GM12891 (cell line): Measurements from ENCODE around the gene NLRP5.

Experiments
- POLR2A ChIP-seq: IDR thresholded peaks from 2 replicates; pipeline ENCODE4 v1.6.1; 2011; ENCODE audit warnings: low read depth, low read length, control low read depth
- POLR2AphosphoS5 ChIP-seq: IDR thresholded peaks from 2 replicates; pipeline ENCODE4 v1.6.1; 2011; ENCODE audit warnings: low read depth, low read length, control low read depth
- SPI1 ChIP-seq: IDR thresholded peaks from 2 replicates; pipeline ENCODE4 v1.6.1; 2011; ENCODE audit warnings: low read depth, low read length, control low read depth
- TAF1 ChIP-seq: IDR thresholded peaks from 2 replicates; pipeline ENCODE4 v1.6.1; 2011; ENCODE audit warnings: low read depth, low read length, control low read depth

DNA sequence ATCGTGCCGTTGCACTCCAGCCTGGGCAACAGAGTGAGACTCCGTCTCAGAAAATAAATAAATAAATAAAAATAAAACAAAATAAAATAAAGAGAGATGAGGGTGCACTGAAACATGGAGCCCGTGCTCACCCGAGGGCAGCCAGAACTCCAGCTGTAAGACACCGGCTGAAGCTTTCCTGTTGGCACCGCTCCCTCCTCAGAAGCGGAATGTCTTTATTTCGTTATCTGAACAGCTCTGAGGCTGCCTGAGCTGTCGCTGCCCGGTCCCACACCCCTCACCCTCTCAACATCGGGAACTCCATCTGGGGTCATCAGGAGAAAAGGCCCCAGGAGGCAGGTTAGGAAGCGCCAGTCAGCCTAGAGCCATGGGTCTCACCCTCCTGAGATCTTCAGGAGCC is 110.1 kb downstream of the NLRP5 start:
- no peak for TF ChIP-seq POLR2A
- TF ChIP-seq TAF1, result no peak
- no peak for TF ChIP-seq POLR2AphosphoS5
- TF ChIP-seq SPI1, result no peak
